KBM-7 (cell line): ENCODE results near the gene RFC5.
"Not testable (repeated sequence)": the region's sequence is repeated elsewhere in the genome, so short reads cannot be mapped to it uniquely, and the experiment has no call there.

ENCODE experiments used
- DNase-seq: peaks from one replicate; pipeline ENCODE4 v3.0.0-alpha.2; 2015
- in situ Hi-C: fragments of 300-500 bp; cut with MboI; formaldehyde crosslinking; loops from 2 replicates; pipeline ENCODE4 v1.14.3; 2020; ENCODE audit warnings: low sequenced_read_pairs, low pct_unique_long_range_greater_than_20kb, mixed read lengths

The RFC5 gene

GRCh38 chr12:118011377-118011776 is 5.1 kb upstream of the RFC5 start:
- DNase-seq, result no peak
- in situ Hi-C loops, result no loop called here

- in situ Hi-C loops, result no loop called here
- DNase-seq, result no peak
These were observed 4.5 kb upstream of the RFC5 start for GRCh38 chr12:118011961-118012360.

GRCh38 chr12:118013283-118013682 is 3.2 kb upstream of the RFC5 start:
- in situ Hi-C loops, result no loop called here
- no peak for DNase-seq

- in situ Hi-C loops, result no loop called here
- no peak for DNase-seq
These were observed 1.2 kb upstream of the RFC5 start for GRCh38 chr12:118015306-118015705.

- no peak for DNase-seq
- in situ Hi-C loops, result no loop called here
These were observed 559 bp upstream of the RFC5 start for GRCh38 chr12:118015944-118016343.

GRCh38 chr12:118017926-118018325 is 1.4 kb downstream of the RFC5 start:
- in situ Hi-C loops, result no loop called here
- DNase-seq, result no peak

- in situ Hi-C loops, result no loop called here
- DNase-seq, result no peak
These were observed 3.5 kb downstream of the RFC5 start for GRCh38 chr12:118020036-118020435.

- in situ Hi-C loops, DNase-seq: not testable (repeated sequence)
These were observed 5.7 kb downstream of the RFC5 start for GRCh38 chr12:118022097-118022727.

- in situ Hi-C loops, result no loop called here
- no peak for DNase-seq
These were observed 6.2 kb downstream of the RFC5 start for GRCh38 chr12:118022728-118023109.

- in situ Hi-C loops, result no loop called here
- DNase-seq, result no peak
These were observed 6.9 kb downstream of the RFC5 start for GRCh38 chr12:118023301-118023860.

- no peak for DNase-seq
- in situ Hi-C loops, result no loop called here
These were observed 8.7 kb downstream of the RFC5 start for GRCh38 chr12:118025168-118025567.

- DNase-seq, result no peak
- in situ Hi-C loops, result no loop called here
These were observed 12.7 kb downstream of the RFC5 start for GRCh38 chr12:118029166-118029565.

- no peak for DNase-seq
- in situ Hi-C loops, result no loop called here
These were observed 15.7 kb downstream of the RFC5 start for GRCh38 chr12:118032188-118032587.

GRCh38 chr12:118033323-118033722 is 16.8 kb downstream of the RFC5 start:
- DNase-seq, result no peak
- in situ Hi-C loops, result no loop called here

GRCh38 chr12:118033902-118034301 is 17.4 kb downstream of the RFC5 start:
- no peak for DNase-seq
- in situ Hi-C loops, result no loop called here

- in situ Hi-C loops, result no loop called here
- no peak for DNase-seq
These were observed 18.1 kb downstream of the RFC5 start for GRCh38 chr12:118034429-118035189.

- DNase-seq, result no peak
- in situ Hi-C loops, result no loop called here
These were observed 18.9 kb downstream of the RFC5 start for GRCh38 chr12:118035190-118036041.

- in situ Hi-C loops, result no loop called here
These were observed 20.3 kb downstream of the RFC5 start for GRCh38 chr12:118036672-118037411.

GRCh38 chr12:118038137-118038536 is 21.6 kb downstream of the RFC5 start:
- no peak for DNase-seq
- in situ Hi-C loops, result no loop called here

More at GRCh38 chr12:118036672-118037411, 20.3 kb downstream of the RFC5 start:
- no peak for DNase-seq
